Measurements from ENCODE around the gene PARPBP.

DNA sequence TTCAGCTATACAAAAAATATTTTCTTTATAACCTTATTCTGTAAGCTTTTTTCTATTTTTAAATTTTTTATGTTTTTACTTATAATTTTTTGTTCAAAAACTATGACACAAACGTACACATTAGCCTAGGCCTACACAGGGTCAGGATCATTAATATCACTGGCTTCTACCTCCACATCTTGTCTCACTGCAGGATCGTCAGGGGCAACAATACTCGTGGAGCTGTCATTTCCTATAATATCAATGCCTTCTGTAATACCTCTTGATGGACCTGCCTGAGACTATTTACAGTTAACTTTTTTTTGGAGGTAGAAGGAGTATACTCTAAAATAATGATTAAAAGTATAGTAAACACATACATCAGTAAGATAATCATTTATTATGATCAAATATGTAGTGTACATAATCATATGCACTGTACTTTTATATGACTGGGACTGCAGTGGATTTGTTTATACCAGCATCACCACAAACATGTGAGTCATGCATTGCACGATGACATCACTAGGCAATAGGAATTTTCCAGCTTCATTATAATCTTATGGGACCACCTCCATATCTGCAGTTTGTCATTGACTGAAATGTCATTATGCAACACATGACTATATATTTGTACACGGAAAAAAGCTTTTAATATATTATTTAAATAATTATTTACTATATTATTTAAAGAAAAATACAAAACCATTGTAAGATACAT, 96.2 kb downstream of the PARPBP start:
- TF ChIP-seq, protein P1, sequence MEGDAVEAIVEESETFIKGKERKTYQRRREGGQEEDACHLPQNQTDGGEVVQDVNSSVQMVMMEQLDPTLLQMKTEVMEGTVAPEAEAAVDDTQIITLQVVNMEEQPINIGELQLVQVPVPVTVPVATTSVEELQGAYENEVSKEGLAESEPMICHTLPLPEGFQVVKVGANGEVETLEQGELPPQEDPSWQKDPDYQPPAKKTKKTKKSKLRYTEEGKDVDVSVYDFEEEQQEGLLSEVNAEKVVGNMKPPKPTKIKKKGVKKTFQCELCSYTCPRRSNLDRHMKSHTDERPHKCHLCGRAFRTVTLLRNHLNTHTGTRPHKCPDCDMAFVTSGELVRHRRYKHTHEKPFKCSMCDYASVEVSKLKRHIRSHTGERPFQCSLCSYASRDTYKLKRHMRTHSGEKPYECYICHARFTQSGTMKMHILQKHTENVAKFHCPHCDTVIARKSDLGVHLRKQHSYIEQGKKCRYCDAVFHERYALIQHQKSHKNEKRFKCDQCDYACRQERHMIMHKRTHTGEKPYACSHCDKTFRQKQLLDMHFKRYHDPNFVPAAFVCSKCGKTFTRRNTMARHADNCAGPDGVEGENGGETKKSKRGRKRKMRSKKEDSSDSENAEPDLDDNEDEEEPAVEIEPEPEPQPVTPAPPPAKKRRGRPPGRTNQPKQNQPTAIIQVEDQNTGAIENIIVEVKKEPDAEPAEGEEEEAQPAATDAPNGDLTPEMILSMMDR (IDR thresholded peaks at IDR 0.05) = no peak
- TF ChIP-seq POLR2A (IDR thresholded peaks at IDR 0.05) (no peak), EP300 (IDR thresholded peaks at IDR 0.05) (no peak)
